ENCODE data around the gene SDK1.

The SDK1 gene

DNA sequence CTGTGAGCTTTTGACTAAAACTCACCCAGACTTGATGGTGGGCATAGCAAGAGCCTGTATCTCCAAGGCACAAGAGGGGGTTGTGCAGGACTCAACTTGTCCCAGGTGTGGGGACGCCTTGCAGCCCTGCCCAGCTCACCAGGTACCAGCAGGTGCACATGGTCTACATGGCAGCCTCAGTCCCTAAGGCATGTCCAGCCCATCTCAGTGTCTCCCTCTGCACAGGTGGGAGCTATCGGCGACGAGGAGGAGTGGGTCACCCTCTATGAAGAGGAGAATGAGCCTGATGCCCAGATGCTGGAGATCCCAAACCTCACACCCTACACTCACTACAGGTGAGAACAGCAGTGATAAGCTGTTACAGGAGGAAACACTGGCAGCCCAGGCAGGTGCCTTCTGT lies 809.4 kb downstream of the SDK1 start:
- H3K4me3 ChIP-seq (ENCODE audit: control insufficient read depth, low read depth, low read length) = no peak overlapping the region
- TF ChIP-seq, protein P1, sequence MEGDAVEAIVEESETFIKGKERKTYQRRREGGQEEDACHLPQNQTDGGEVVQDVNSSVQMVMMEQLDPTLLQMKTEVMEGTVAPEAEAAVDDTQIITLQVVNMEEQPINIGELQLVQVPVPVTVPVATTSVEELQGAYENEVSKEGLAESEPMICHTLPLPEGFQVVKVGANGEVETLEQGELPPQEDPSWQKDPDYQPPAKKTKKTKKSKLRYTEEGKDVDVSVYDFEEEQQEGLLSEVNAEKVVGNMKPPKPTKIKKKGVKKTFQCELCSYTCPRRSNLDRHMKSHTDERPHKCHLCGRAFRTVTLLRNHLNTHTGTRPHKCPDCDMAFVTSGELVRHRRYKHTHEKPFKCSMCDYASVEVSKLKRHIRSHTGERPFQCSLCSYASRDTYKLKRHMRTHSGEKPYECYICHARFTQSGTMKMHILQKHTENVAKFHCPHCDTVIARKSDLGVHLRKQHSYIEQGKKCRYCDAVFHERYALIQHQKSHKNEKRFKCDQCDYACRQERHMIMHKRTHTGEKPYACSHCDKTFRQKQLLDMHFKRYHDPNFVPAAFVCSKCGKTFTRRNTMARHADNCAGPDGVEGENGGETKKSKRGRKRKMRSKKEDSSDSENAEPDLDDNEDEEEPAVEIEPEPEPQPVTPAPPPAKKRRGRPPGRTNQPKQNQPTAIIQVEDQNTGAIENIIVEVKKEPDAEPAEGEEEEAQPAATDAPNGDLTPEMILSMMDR (conservative IDR thresholded peaks at IDR 0.05; ENCODE audit: control insufficient read depth, insufficient read depth, low read depth, low read length) = no peak
- DNase-seq (ENCODE audit: low read depth) = no peak

DNA sequence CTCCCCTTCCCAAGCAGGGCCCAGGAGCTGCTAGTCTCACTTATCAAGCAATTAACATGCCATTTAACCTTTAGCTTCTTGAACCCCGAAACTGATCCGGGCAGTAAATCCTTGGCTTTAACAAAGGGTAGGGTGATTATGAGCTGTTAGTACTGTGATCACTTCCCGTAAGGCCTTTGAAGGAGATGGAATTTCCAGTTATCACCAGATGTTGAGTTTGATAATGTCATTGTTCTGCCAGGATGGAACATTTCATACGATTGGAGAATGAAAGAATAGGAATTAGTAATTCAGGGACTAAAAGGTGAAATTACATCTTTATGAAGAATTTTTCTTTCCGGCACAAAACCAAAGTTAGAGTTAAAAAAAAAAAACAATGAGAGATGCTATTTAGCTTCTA lies 810.1 kb downstream of the SDK1 start:
- no peak overlapping the region for H3K4me3 ChIP-seq (ENCODE audit: control insufficient read depth, low read depth, low read length)
- DNase-seq (ENCODE audit: low read depth) = no peak
- TF ChIP-seq, protein P1 (conservative IDR thresholded peaks at IDR 0.05; ENCODE audit: control insufficient read depth, insufficient read depth, low read depth, low read length) = no peak

DNA sequence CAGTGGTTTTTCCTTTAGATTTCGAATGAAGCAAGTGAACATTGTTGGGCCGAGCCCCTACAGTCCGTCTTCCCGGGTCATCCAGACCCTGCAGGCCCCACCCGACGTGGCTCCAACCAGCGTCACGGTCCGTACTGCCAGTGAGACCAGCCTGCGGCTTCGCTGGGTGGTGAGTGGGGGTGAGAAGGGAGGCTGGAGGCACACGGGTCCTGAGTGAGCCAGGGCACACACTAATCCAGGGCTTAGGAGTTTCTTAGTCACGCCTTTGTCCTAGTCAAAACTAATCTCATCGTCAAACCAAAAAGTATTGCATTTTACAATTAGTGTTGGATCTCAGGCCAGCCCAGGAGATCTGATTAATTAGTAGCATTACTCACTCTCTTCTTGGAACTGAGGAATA lies 812.2 kb downstream of the SDK1 start:
- TF ChIP-seq, protein P1 (conservative IDR thresholded peaks at IDR 0.05; ENCODE audit: control insufficient read depth, insufficient read depth, low read depth, low read length) = no peak
- DNase-seq (ENCODE audit: low read depth) = no peak
- no peak overlapping the region for H3K4me3 ChIP-seq (ENCODE audit: control insufficient read depth, low read depth, low read length)

DNA sequence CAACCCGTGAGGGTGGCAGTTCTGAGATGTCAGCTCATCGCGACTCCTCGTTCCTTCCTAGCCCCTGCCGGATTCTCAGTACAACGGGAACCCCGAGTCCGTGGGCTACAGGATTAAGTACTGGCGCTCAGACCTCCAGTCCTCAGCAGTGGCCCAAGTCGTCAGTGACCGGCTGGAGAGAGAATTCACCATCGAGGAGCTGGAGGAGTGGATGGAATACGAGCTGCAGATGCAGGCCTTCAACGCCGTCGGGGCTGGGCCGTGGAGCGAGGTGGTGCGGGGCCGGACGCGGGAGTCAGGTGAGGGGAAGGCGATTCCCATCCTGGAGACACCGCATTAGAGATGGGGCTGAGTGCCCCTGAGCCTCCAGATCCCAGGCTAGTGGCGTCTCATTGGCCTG lies 812.9 kb downstream of the SDK1 start:
- no peak for DNase-seq (ENCODE audit: low read depth)
- H3K4me3 ChIP-seq (ENCODE audit: control insufficient read depth, low read depth, low read length) = no peak overlapping the region
- TF ChIP-seq, protein P1 (conservative IDR thresholded peaks at IDR 0.05; ENCODE audit: control insufficient read depth, insufficient read depth, low read depth, low read length) = no peak

DNA sequence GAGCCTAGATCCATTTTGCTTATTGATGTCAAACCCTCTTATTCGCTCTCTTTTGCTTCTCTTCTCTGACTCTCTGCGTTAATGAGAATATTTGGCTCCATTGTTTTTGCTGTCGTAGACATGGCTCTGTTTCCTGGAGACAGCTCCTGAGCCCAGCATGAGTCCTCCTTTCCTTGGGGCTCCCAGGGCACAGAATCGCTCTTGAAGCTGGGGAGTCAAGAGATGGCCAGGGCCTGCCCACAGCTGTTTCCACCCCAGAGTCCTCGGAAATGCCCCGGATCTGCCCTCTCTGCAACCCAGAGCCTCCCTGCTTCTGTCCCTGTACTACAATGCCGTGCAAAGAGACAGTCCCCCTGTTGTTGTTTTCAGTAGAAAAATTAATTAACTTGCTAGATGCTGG lies 814.4 kb downstream of the SDK1 start:
- no peak for DNase-seq (ENCODE audit: low read depth)
- no peak overlapping the region for H3K4me3 ChIP-seq (ENCODE audit: control insufficient read depth, low read depth, low read length)
- TF ChIP-seq, protein P1 (conservative IDR thresholded peaks at IDR 0.05; ENCODE audit: control insufficient read depth, insufficient read depth, low read depth, low read length) = no peak

DNA sequence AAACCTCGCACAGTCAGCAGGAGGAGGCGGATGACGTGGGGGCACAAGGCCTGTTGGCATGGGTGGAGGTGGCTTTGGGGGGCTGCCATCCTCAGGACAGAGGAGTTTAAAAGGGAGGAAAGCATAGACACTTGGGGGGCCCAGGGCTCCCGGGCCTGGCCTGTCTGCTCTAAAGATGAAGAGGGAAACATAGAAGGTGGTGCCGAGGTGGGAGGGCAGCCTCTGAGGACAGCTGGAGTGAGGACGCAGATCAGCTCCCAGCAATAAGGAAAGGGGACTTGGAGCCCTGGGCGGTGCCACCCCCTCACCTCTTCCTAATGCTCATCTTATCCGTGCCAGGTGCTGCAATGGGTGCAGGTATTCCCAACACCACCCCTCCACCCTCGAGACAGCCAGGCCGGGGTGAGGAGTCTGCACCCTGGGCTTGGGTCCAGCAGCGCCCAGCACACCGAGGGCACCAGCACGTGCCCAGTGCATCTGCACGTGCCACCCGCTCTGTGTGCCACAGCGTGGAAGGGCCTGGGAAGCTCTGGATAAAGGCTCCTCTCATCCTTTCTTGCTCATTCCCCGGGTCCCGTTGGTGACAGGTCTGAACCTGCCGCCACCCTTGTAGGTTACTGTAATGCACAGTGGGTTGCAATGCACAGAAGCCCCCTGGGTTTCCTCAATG lies 815.0 kb downstream of the SDK1 start:
- DNase-seq (ENCODE audit: low read depth) = no peak
- no peak overlapping the region for H3K4me3 ChIP-seq (ENCODE audit: control insufficient read depth, low read depth, low read length)
- TF ChIP-seq, protein P1 (conservative IDR thresholded peaks at IDR 0.05; ENCODE audit: control insufficient read depth, insufficient read depth, low read depth, low read length) = no peak

DNA sequence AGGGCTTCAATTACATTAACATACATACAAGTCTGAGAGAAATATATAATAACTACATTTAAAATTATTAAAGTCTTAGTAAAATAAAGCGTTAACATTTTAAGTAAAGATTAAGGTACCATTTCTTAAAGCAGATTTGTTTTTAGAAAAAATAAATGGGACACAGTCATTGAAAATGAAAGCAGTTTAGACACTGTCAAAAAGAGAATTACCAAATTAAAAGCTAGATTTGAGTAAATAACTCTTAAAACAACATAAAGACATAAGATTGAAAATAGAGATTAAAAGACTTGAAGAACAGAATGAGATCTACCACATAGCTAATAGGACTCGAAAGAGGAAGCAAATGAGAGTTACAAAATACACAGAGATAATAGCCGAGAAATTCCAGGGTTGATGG lies 818.8 kb downstream of the SDK1 start:
- DNase-seq (ENCODE audit: low read depth) = no peak
- TF ChIP-seq, protein P1 (conservative IDR thresholded peaks at IDR 0.05; ENCODE audit: control insufficient read depth, insufficient read depth, low read depth, low read length) = no peak
- no peak overlapping the region for H3K4me3 ChIP-seq (ENCODE audit: control insufficient read depth, low read depth, low read length)

Data from fibroblast of mammary gland (primary cell).